GM19463 (cell line): ENCODE results near the gene ELOVL2.
A peak's percentile ranks its signal among the peaks of the same experiment; 100 is the strongest.
"Not testable (repeated sequence)": the region's sequence is repeated elsewhere in the genome, so short reads cannot be mapped to it uniquely, and the experiment has no call there.

Source experiments
- ATAC-seq: cut with Tn5 transposase; IDR thresholded peaks from one replicate; pipeline ENCODE4 v1.9.1; 2021; ENCODE audit warnings: mild to moderate bottlenecking, moderate library complexity; ENCODE audit not compliant: unreplicated experiment

ELOVL2 gene

GRCh38 chr6:11043961-11044711, at the start of gene ELOVL2:
ELOVL2 (minus strand) TSS chr6:11044305; CDS start chr6:11044230, 75 bp downstream.
- ATAC-seq: peak; percentile 50

- peak; percentile 12 for ATAC-seq
These were observed 49.2 kb upstream of the ELOVL2 start for GRCh38 chr6:11093376-11093625.

- peak; percentile 22 for ATAC-seq
These were observed 48.7 kb upstream of the ELOVL2 start for GRCh38 chr6:11092668-11093375.

- ATAC-seq: not testable (repeated sequence)
These were observed 47.0 kb upstream of the ELOVL2 start for GRCh38 chr6:11091141-11091540.

- ATAC-seq: no peak
These were observed 45.6 kb upstream of the ELOVL2 start for GRCh38 chr6:11089695-11090094.

- ATAC-seq: not testable (repeated sequence)
These were observed 43.2 kb upstream of the ELOVL2 start for GRCh38 chr6:11087141-11087812.

GRCh38 chr6:11085758-11086435, 41.8 kb upstream of the ELOVL2 start:
- no peak for ATAC-seq

GRCh38 chr6:11083956-11084355, 39.9 kb upstream of the ELOVL2 start:
- no peak for ATAC-seq

GRCh38 chr6:11083491-11083890, 39.4 kb upstream of the ELOVL2 start:
- ATAC-seq: no peak

GRCh38 chr6:11080296-11080695, 36.2 kb upstream of the ELOVL2 start:
- ATAC-seq: no peak

GRCh38 chr6:11078266-11078665, 34.2 kb upstream of the ELOVL2 start:
- ATAC-seq: no peak

- ATAC-seq: no peak
These were observed 32.4 kb upstream of the ELOVL2 start for GRCh38 chr6:11076540-11076939.

- ATAC-seq: no peak
These were observed 28.0 kb upstream of the ELOVL2 start for GRCh38 chr6:11072101-11072500.

- ATAC-seq: no peak
These were observed 25.7 kb upstream of the ELOVL2 start for GRCh38 chr6:11069760-11070159.

- no peak for ATAC-seq
These were observed 23.2 kb upstream of the ELOVL2 start for GRCh38 chr6:11067348-11067747.

GRCh38 chr6:11066505-11067347, 22.6 kb upstream of the ELOVL2 start:
- ATAC-seq: no peak

GRCh38 chr6:11065436-11066202, 21.5 kb upstream of the ELOVL2 start:
- ATAC-seq: no peak

GRCh38 chr6:11064836-11065235, 20.7 kb upstream of the ELOVL2 start:
- no peak for ATAC-seq

- ATAC-seq: no peak
These were observed 18.6 kb upstream of the ELOVL2 start for GRCh38 chr6:11062715-11063114.

- no peak for ATAC-seq
These were observed 18.0 kb upstream of the ELOVL2 start for GRCh38 chr6:11062083-11062482.
